Breast epithelium (tissue), 3 donors: ENCODE results near the gene CYB561.
"Not testable (repeated sequence)": the region's sequence is repeated elsewhere in the genome, so short reads cannot be mapped to it uniquely, and the experiment has no call there.

Source experiments
- CTCF ChIP-seq, 3 donors: fragments of 450-650 bp; IDR thresholded peaks; one replicate each; pipeline ENCODE4 v1.5.1; 2016 to 2017; ENCODE audit warnings: antibody characterized with exemption in 3 of 3, mild to moderate bottlenecking in 3 of 3, moderate library complexity in 3 of 3
- POLR2A ChIP-seq: fragments of 450-650 bp; IDR thresholded peaks from one replicate; pipeline ENCODE4 v1.6.1; 2016; ENCODE audit warnings: antibody characterized with exemption, mild to moderate bottlenecking, moderate library complexity
- POLR2AphosphoS5 ChIP-seq, 3 donors: sonication (generic); formaldehyde crosslinking; IDR thresholded peaks; one replicate each; pipeline ENCODE4 v1.6.1; 2017; ENCODE audit warnings: antibody characterized with exemption in 3 of 3

GRCh38 chr17:63468099-63468498, 22.0 kb upstream of the CYB561 start:
- TF ChIP-seq CTCF (IDR thresholded peaks at IDR 0.05); POLR2AphosphoS5 (IDR thresholded peaks at IDR 0.05); POLR2A: not testable (repeated sequence)
